Measurements from ENCODE around the gene GGA2.
"Not testable (repeated sequence)": the region's sequence is repeated elsewhere in the genome, so short reads cannot be mapped to it uniquely, and the experiment has no call there.

Gene GGA2

GRCh38 chr16:23552161-23552560 is 41.9 kb upstream of the GGA2 start:
- H3K4me3 ChIP-seq (ENCODE audit: low read depth, low read length): no peak overlapping the region
- in situ Hi-C loops (cut with HindIII; ENCODE audit: low pct_ligation_motif_present, low sequenced_read_pairs): no loop called here
- no peaks in the 10 kb centered on the region for H3K27me3 ChIP-seq (replicated peaks)
- no peak overlapping the region for H3K27ac ChIP-seq
- TF ChIP-seq CTCF (IDR thresholded peaks at IDR 0.05; ENCODE audit: low read depth, low read length, missing control alignments): no peak
- no peak for DNase-seq
- H3K36me3 ChIP-seq (replicated peaks): peaks cover 31% of the 10 kb centered on the region

- H3K27me3 ChIP-seq (replicated peaks): no peaks in the 10 kb centered on the region
- in situ Hi-C loops (cut with HindIII; ENCODE audit: low pct_ligation_motif_present, low sequenced_read_pairs): no loop called here
- H3K36me3 ChIP-seq (replicated peaks): peaks cover 37% of the 10 kb centered on the region
- no peak for DNase-seq
- no peak for TF ChIP-seq CTCF (IDR thresholded peaks at IDR 0.05; ENCODE audit: low read depth, low read length, missing control alignments)
- H3K4me3 ChIP-seq (ENCODE audit: low read depth, low read length): no peak overlapping the region
- no peak overlapping the region for H3K27ac ChIP-seq
Observed at GRCh38 chr16:23549938-23550337, 39.6 kb upstream of the GGA2 start.

GRCh38 chr16:23544436-23544835 is 34.1 kb upstream of the GGA2 start:
- Histone ChIP-seq H3K4me3 (ENCODE audit: low read depth, low read length) (no peak overlapping the region), H3K27ac (no peak overlapping the region), H3K27me3 (replicated peaks) (no peaks in the 10 kb centered on the region), H3K36me3 (replicated peaks) (peaks cover 31% of the 10 kb centered on the region)
- TF ChIP-seq CTCF (IDR thresholded peaks at IDR 0.05; ENCODE audit: low read depth, low read length, missing control alignments): no peak
- in situ Hi-C loops (cut with HindIII; ENCODE audit: low pct_ligation_motif_present, low sequenced_read_pairs): no loop called here
- DNase-seq: no peak

GRCh38 chr16:23540817-23541178 is 30.5 kb upstream of the GGA2 start:
- in situ Hi-C loops (cut with HindIII; ENCODE audit: low pct_ligation_motif_present, low sequenced_read_pairs); H3K27ac ChIP-seq; DNase-seq; H3K4me3 ChIP-seq (ENCODE audit: low read depth, low read length); H3K27me3 ChIP-seq (replicated peaks): not testable (repeated sequence)
- H3K36me3 ChIP-seq (replicated peaks): peaks cover 14% of the 10 kb centered on the region

GRCh38 chr16:23539984-23540816 is 29.9 kb upstream of the GGA2 start:
- in situ Hi-C loops (cut with HindIII; ENCODE audit: low pct_ligation_motif_present, low sequenced_read_pairs): no loop called here
- no peak for DNase-seq
- TF ChIP-seq CTCF (IDR thresholded peaks at IDR 0.05; ENCODE audit: low read depth, low read length, missing control alignments): no peak
- H3K27me3 ChIP-seq (replicated peaks): no peaks in the 10 kb centered on the region
- H3K27ac ChIP-seq: no peak overlapping the region
- H3K4me3 ChIP-seq (ENCODE audit: low read depth, low read length): no peak overlapping the region
- H3K36me3 ChIP-seq (replicated peaks): peaks cover 14% of the 10 kb centered on the region

GRCh38 chr16:23538919-23539278 is 28.6 kb upstream of the GGA2 start:
- in situ Hi-C loops (cut with HindIII; ENCODE audit: low pct_ligation_motif_present, low sequenced_read_pairs): no loop called here
- TF ChIP-seq CTCF (IDR thresholded peaks at IDR 0.05; ENCODE audit: low read depth, low read length, missing control alignments): no peak
- Histone ChIP-seq H3K27ac (peak overlapping the region; percentile 75), H3K27me3 (replicated peaks) (no peaks in the 10 kb centered on the region), H3K4me3 (ENCODE audit: low read depth, low read length) (no peak overlapping the region), H3K36me3 (replicated peaks) (peaks cover 21% of the 10 kb centered on the region)
- no peak for DNase-seq

All from brain microvascular endothelial cell (primary cell).